PC-3 (cell line): ENCODE results near the gene FUT7.

ENCODE experiments used
- EZH2phosphoT487 ChIP-seq: fragments of 300-600 bp; sonication (generic); IDR thresholded peaks from 2 replicates; pipeline ENCODE4 v1.6.1; 2018; ENCODE audit warnings: mild to moderate bottlenecking, antibody characterized with exemption, low read length, borderline replicate concordance
- TF ChIP-seq, protein P1 (sequence below): fragments of 300-600 bp; sonication (generic); conservative IDR thresholded peaks from 2 replicates; pipeline ENCODE4 v1.5.1; 2017; ENCODE audit warnings: antibody characterized with exemption, low read depth, mild to moderate bottlenecking, low read length

DNA sequence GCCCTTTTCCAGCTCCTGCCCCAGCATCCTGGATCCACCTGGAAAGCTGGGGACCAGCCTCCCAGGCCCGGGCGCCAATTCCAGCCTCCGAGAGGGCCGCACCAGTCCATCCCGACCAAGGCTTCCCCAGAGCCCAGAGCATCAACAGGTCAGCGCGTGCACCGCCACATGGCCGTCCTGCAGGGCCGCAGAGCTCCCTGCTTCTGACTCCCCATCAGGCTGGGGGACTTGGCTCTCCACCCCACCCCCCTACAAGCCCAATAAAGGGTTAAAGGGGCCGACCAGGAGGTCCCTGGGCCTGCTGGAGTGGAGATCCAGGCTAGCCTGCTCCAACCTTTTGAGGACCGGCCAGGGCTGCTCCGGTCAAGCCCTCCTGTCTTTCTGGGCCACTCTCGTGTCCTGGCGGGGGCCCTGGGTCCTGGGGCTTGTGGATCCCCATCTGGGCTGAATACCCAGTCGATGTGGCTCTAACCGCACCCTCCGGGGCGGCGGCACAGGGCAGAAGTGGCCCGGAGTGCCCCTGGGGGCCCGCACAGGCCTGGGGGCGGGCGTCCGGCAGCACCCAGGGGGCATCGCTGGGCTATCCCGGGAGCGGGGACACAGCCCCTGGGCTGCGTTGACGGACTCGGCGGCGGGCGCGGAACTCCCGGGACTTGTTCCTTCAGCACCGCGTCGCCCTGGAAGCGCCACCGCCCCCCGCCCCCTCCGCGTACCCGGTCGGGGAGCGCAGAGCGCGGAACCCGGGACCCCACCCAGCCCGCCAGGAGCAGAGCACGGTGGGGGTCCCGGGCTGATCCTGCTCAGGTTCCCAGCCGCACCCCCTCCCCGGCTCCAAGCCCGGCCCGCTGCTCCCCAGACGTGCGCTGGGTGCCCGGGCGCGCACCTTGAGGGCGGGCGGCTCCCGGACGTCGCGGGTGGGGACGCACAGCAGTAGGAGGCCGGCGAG, 21.4 kb upstream of the FUT7 start:
- TF ChIP-seq EZH2phosphoT487 = no peak
- TF ChIP-seq, protein P1, sequence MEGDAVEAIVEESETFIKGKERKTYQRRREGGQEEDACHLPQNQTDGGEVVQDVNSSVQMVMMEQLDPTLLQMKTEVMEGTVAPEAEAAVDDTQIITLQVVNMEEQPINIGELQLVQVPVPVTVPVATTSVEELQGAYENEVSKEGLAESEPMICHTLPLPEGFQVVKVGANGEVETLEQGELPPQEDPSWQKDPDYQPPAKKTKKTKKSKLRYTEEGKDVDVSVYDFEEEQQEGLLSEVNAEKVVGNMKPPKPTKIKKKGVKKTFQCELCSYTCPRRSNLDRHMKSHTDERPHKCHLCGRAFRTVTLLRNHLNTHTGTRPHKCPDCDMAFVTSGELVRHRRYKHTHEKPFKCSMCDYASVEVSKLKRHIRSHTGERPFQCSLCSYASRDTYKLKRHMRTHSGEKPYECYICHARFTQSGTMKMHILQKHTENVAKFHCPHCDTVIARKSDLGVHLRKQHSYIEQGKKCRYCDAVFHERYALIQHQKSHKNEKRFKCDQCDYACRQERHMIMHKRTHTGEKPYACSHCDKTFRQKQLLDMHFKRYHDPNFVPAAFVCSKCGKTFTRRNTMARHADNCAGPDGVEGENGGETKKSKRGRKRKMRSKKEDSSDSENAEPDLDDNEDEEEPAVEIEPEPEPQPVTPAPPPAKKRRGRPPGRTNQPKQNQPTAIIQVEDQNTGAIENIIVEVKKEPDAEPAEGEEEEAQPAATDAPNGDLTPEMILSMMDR = no peak
